ENCODE data around the gene SGPL1.

The SGPL1 gene

DNA sequence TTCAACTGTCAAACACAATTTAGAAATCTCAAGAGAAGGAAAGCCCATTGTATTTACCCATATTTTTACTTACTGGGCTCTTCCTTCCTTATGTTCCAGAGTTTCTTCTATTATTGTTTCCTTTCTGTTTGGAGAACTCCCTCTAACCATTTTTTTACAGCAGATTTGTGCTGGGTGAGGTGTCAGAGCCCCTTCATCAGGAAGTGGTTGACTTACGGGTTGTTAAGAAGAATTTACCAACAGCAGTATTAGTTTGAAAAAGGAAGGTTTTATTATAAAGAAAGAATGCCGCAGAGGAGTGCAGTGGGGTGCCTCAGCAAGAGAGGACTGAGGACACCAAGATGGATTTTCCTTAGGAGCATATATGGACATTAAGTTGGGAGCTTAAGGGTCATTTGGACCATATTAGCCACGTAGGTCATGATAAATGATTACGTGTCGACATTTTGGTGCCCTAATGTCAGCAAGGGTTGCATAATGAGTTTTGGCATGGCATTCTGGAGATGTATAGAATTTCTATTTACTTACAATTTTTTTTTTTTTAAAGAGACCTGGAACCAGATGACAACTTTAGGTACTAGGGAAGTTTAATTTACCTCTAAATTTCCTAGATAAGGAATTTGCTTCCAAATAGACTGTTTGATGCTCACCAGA, 24.2 kb upstream of the SGPL1 start:
- 83% methylated on average over 3 of the region's 5 CpGs for WGBS

DNA sequence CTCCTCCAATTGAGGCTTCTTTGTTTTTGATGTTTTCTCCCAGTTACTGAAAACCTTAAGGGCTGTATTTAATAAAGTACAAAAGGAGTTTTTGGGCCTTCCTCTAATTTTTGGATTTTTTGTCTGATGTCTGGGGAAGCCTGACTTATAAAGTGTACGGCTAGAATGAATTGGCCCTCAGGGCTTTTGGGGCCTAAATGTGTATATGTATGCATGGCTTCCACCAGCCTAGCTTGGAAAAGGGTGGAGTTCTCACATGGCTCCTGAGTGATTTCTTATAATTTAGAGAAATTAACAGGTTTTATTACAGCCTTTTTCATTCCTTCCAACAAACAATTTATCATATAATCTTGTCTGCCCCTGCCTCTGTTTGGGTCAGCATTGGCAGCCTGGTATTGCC, 20.1 kb upstream of the SGPL1 start:
- no peak overlapping the region for H2AK5ac ChIP-seq (ENCODE audit: low read length, severe bottlenecking)
- no peak overlapping the region for H2BK15ac ChIP-seq (ENCODE audit: low read depth, poor library complexity, severe bottlenecking)
- H4K91ac ChIP-seq (ENCODE audit: low read length), result no peak overlapping the region
- whole genome bisulfite sequencing, result 94% methylated on average over 1 of the region's 1 CpG
- no peak overlapping the region for H2BK5ac ChIP-seq (ENCODE audit: low read depth, low read length, poor library complexity, severe bottlenecking)
- no peak overlapping the region for H3K14ac ChIP-seq (ENCODE audit: low read length in 2 of 2)
- no peak overlapping the region for H2AFZ ChIP-seq (ENCODE audit: low read depth, low read length)
- no peak overlapping the region for H2BK12ac ChIP-seq (ENCODE audit: low read length in 2 of 2)
- H3K9me3 ChIP-seq (ENCODE audit: control insufficient read depth, low read length), result peaks cover 6% of the 10 kb centered on the region
- no peaks in the 10 kb centered on the region for H3K79me1 ChIP-seq (replicated peaks; ENCODE audit: low read length, poor library complexity, severe bottlenecking)
- no peak overlapping the region for H3K4ac ChIP-seq (ENCODE audit: low read depth in 1 of 2, low read length in 2 of 2)
- no peak overlapping the region for H3K23ac ChIP-seq (ENCODE audit: low read length in 2 of 2)
- H2BK120ac ChIP-seq (ENCODE audit: low read depth, low read length), result no peak overlapping the region
- no peaks in the 10 kb centered on the region for H3K36me3 ChIP-seq (ENCODE audit: control insufficient read depth in 1 of 2, insufficient read depth in 2 of 2, low read depth in 1 of 2, low read length in 2 of 2)
- H3K4me1 ChIP-seq (ENCODE audit: control insufficient read depth, insufficient read depth, low read depth, low read length), result no peaks in the 10 kb centered on the region
- peaks cover 23 to 44% of the 10 kb centered on the region in 2 experiments for H3K27me3 ChIP-seq (ENCODE audit: control insufficient read depth in 1 of 2, insufficient read depth in 1 of 2, low read length in 2 of 2)
- no peak overlapping the region for H3K27ac ChIP-seq (ENCODE audit: low read length, poor library complexity, severe bottlenecking)
- H3K9ac ChIP-seq (ENCODE audit: low read length), result no peak overlapping the region
- no peak overlapping the region for H3K4me3 ChIP-seq (ENCODE audit: insufficient read depth in 1 of 2, low read depth in 1 of 2, low read length in 2 of 2)
- H4K8ac ChIP-seq (ENCODE audit: low read length), result no peak overlapping the region
- no peak for DNase-seq
- H3K18ac ChIP-seq (ENCODE audit: low read depth in 1 of 2, low read length in 2 of 2), result no peak overlapping the region
- H3K4me2 ChIP-seq (ENCODE audit: low read length, poor library complexity, severe bottlenecking), result no peak overlapping the region

More for the DNA sequence above, 24.2 kb upstream of the SGPL1 start:
- Histone ChIP-seq H2AK5ac (ENCODE audit: low read length, severe bottlenecking) (no peak overlapping the region), H2AFZ (ENCODE audit: low read depth, low read length) (no peak overlapping the region), H3K27me3 (ENCODE audit: control insufficient read depth in 1 of 2, insufficient read depth in 1 of 2, low read length in 2 of 2) (peaks cover 11 to 27% of the 10 kb centered on the region in 2 experiments), H3K27ac (ENCODE audit: low read length, poor library complexity, severe bottlenecking) (no peak overlapping the region), H3K9ac (ENCODE audit: low read length) (no peak overlapping the region), H2BK12ac (ENCODE audit: low read length in 2 of 2) (no peak overlapping the region), H2BK120ac (ENCODE audit: low read depth, low read length) (no peak overlapping the region), H3K4me1 (ENCODE audit: control insufficient read depth, insufficient read depth, low read depth, low read length) (peaks cover 2% of the 10 kb centered on the region), H3K4me2 (ENCODE audit: low read length, poor library complexity, severe bottlenecking) (no peak overlapping the region), H2BK15ac (ENCODE audit: low read depth, poor library complexity, severe bottlenecking) (no peak overlapping the region), H3K18ac (ENCODE audit: low read depth in 1 of 2, low read length in 2 of 2) (no peak overlapping the region), H3K14ac (ENCODE audit: low read length in 2 of 2) (no peak overlapping the region), H4K8ac (ENCODE audit: low read length) (no peak overlapping the region), H2BK5ac (ENCODE audit: low read depth, low read length, poor library complexity, severe bottlenecking) (no peak overlapping the region), H3K9me3 (ENCODE audit: control insufficient read depth, low read length) (peaks cover under 1% of the 10 kb centered on the region), H3K23ac (ENCODE audit: low read length in 2 of 2) (no peak overlapping the region), H3K79me1 (replicated peaks; ENCODE audit: low read length, poor library complexity, severe bottlenecking) (no peaks in the 10 kb centered on the region), H3K36me3 (ENCODE audit: control insufficient read depth in 1 of 2, insufficient read depth in 2 of 2, low read depth in 1 of 2, low read length in 2 of 2) (no peaks in the 10 kb centered on the region), H3K4ac (ENCODE audit: low read depth in 1 of 2, low read length in 2 of 2) (no peak overlapping the region), H4K91ac (ENCODE audit: low read length) (no peak overlapping the region), H3K4me3 (ENCODE audit: insufficient read depth in 1 of 2, low read depth in 1 of 2, low read length in 2 of 2) (no peak overlapping the region)
- DNase-seq, result no peak

DNA sequence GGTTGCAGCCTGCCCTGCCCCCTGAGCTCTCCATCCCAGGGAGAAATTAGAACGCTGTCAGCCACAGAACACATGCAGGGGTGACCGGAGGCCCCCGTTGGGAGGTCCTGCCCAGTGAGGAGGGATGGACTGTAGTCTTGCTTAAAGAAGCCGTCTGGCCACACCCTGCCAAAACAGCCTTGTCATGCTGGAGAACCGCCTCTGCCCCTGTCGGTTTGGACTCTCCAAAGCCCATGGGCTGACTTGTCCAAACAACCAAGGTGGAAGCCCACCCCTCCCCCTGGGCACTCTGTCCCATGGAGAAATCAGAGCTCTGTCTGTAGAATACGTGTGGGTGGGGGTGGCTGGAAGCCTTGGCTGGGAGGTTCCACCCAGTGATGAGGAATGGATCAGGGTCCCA, 17.9 kb upstream of the SGPL1 start:
- H3K14ac ChIP-seq (ENCODE audit: low read length in 2 of 2), result peak overlapping the region in 1 of 2 experiments; percentile 75
- H3K4me2 ChIP-seq (ENCODE audit: low read length, poor library complexity, severe bottlenecking), result no peak overlapping the region
- H4K8ac ChIP-seq (ENCODE audit: low read length), result no peak overlapping the region
- H2BK15ac ChIP-seq (ENCODE audit: low read depth, poor library complexity, severe bottlenecking), result no peak overlapping the region
- H3K27ac ChIP-seq (ENCODE audit: low read length, poor library complexity, severe bottlenecking), result no peak overlapping the region
- no peaks in the 10 kb centered on the region for H3K4me1 ChIP-seq (ENCODE audit: control insufficient read depth, insufficient read depth, low read depth, low read length)
- no peak overlapping the region for H2BK12ac ChIP-seq (ENCODE audit: low read length in 2 of 2)
- H3K9me3 ChIP-seq (ENCODE audit: control insufficient read depth, low read length), result peaks cover 6% of the 10 kb centered on the region
- H3K4me3 ChIP-seq (ENCODE audit: insufficient read depth in 1 of 2, low read depth in 1 of 2, low read length in 2 of 2), result no peak overlapping the region
- no peak overlapping the region for H2AFZ ChIP-seq (ENCODE audit: low read depth, low read length)
- no peak overlapping the region for H2AK5ac ChIP-seq (ENCODE audit: low read length, severe bottlenecking)
- H3K4ac ChIP-seq (ENCODE audit: low read depth in 1 of 2, low read length in 2 of 2), result no peak overlapping the region
- no peak overlapping the region for H2BK120ac ChIP-seq (ENCODE audit: low read depth, low read length)
- H3K18ac ChIP-seq (ENCODE audit: low read depth in 1 of 2, low read length in 2 of 2), result no peak overlapping the region
- H2BK5ac ChIP-seq (ENCODE audit: low read depth, low read length, poor library complexity, severe bottlenecking), result no peak overlapping the region
- DNase-seq, result no peak
- no peak overlapping the region for H3K23ac ChIP-seq (ENCODE audit: low read length in 2 of 2)
- H3K9ac ChIP-seq (ENCODE audit: low read length), result no peak overlapping the region
- no peak overlapping the region for H4K91ac ChIP-seq (ENCODE audit: low read length)
- peaks cover 19 to 37% of the 10 kb centered on the region in 2 experiments for H3K27me3 ChIP-seq (ENCODE audit: control insufficient read depth in 1 of 2, insufficient read depth in 1 of 2, low read length in 2 of 2)
- no peaks in the 10 kb centered on the region for H3K79me1 ChIP-seq (replicated peaks; ENCODE audit: low read length, poor library complexity, severe bottlenecking)
- H3K36me3 ChIP-seq (ENCODE audit: control insufficient read depth in 1 of 2, insufficient read depth in 2 of 2, low read depth in 1 of 2, low read length in 2 of 2), result no peaks in the 10 kb centered on the region
- 79% methylated on average over 5 of the region's 7 CpGs for WGBS

DNA sequence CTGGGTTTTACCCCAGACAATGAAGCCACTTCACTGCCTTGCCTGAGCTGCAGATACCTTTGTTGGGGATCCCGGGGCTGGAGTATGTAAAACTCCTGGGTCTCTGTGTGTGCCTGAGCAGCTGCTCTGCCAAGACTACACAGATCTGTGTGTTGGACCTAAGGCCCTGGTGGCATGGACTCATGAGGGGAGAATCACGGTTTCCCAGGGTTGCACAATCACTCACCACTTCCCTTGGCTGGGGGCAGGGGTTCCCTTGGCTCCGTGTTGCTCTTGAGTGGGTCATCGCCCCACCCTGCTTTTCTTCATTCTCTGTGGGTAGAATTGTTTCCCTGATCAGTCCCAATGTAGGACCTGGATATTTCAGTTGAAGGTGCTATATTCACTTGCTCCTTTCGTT, 16.6 kb upstream of the SGPL1 start:
- Histone ChIP-seq H2AK5ac (ENCODE audit: low read length, severe bottlenecking) (no peak overlapping the region), H2BK120ac (ENCODE audit: low read depth, low read length) (no peak overlapping the region), H4K8ac (ENCODE audit: low read length) (no peak overlapping the region), H3K18ac (ENCODE audit: low read depth in 1 of 2, low read length in 2 of 2) (no peak overlapping the region), H2BK15ac (ENCODE audit: low read depth, poor library complexity, severe bottlenecking) (no peak overlapping the region), H3K4me2 (ENCODE audit: low read length, poor library complexity, severe bottlenecking) (no peak overlapping the region), H3K36me3 (ENCODE audit: control insufficient read depth in 1 of 2, insufficient read depth in 2 of 2, low read depth in 1 of 2, low read length in 2 of 2) (no peaks in the 10 kb centered on the region), H3K4ac (ENCODE audit: low read depth in 1 of 2, low read length in 2 of 2) (no peak overlapping the region), H2AFZ (ENCODE audit: low read depth, low read length) (no peak overlapping the region), H3K14ac (ENCODE audit: low read length in 2 of 2) (no peak overlapping the region), H3K9me3 (ENCODE audit: control insufficient read depth, low read length) (peaks cover 6% of the 10 kb centered on the region), H4K91ac (ENCODE audit: low read length) (no peak overlapping the region), H2BK12ac (ENCODE audit: low read length in 2 of 2) (no peak overlapping the region), H3K4me3 (ENCODE audit: insufficient read depth in 1 of 2, low read depth in 1 of 2, low read length in 2 of 2) (no peak overlapping the region), H3K27ac (ENCODE audit: low read length, poor library complexity, severe bottlenecking) (no peak overlapping the region), H2BK5ac (ENCODE audit: low read depth, low read length, poor library complexity, severe bottlenecking) (no peak overlapping the region), H3K79me1 (replicated peaks; ENCODE audit: low read length, poor library complexity, severe bottlenecking) (no peaks in the 10 kb centered on the region), H3K23ac (ENCODE audit: low read length in 2 of 2) (no peak overlapping the region), H3K4me1 (ENCODE audit: control insufficient read depth, insufficient read depth, low read depth, low read length) (no peaks in the 10 kb centered on the region), H3K27me3 (ENCODE audit: control insufficient read depth in 1 of 2, insufficient read depth in 1 of 2, low read length in 2 of 2) (peaks cover 19 to 31% of the 10 kb centered on the region in 2 experiments), H3K9ac (ENCODE audit: low read length) (no peak overlapping the region)
- WGBS, result 89% methylated on average over 5 of the region's 5 CpGs
- DNase-seq, result no peak

Measured in mesenchymal stem cell (in vitro differentiated cells and primary cell).